GM12878 (cell line): ENCODE results near the gene KCNQ1. TPM values are rescaled to one million over a fixed set of nuclear protein-coding genes. Genes with fewer than 3 reads are reported as not detected.

Experiments
- ATAC-seq: fragments of 200-7000 bp; cut with Tn5 transposase; 3 replicates; pipeline ENCODE4 v1.9.1; 2020; ENCODE audit warnings: mild to moderate bottlenecking, moderate library complexity
- BruUV-seq: library from RNA; stranded (reverse); fragments of 400-500 nt; replicated peaks from 2 replicates; lab custom pipeline; 2021; lab: Mats Ljungman, UMichigan
- CTCF ChIA-PET: fragments of 300-600 bp; sonication (Branson Sonifier 250); formaldehyde crosslinking; extraction: SDS; loops from one replicate; lab custom pipeline; 2021; ENCODE audit warnings: inconsistent platforms; lab: Yijun Ruan, JAX
- POLR2A ChIA-PET: fragments of 350-600 bp; formaldehyde crosslinking; extraction: SDS; loops from one replicate; lab custom pipeline; 2021; ENCODE audit warnings: inconsistent platforms; lab: Charles Lee
- RAD21 ChIA-PET: fragments of 300-600 bp; sonication (Branson Sonifier 250); formaldehyde crosslinking; loops from one replicate; lab custom pipeline; 2023; ENCODE audit warnings: antibody characterized with exemption; ENCODE audit not compliant: unreplicated experiment; lab: Charles Lee
- SMC1A ChIA-PET: fragments of 300-600 bp; sonication (Branson Sonifier 250); formaldehyde crosslinking; loops from one replicate; lab custom pipeline; 2023; ENCODE audit not compliant: unreplicated experiment, uncharacterized antibody; lab: Charles Lee
- DNase-seq: peaks from one replicate; pipeline ENCODE4 v3.0.0-alpha.2; 2011; ENCODE audit warnings: low read depth, low spot score
- FAIRE-seq: peaks from 3 replicates; lab custom pipeline; 2011; peaks lifted over from hg19 to GRCh38; lab: Jason Lieb, UNC
- H2AFZ ChIP-seq: 2 replicates; pipeline ENCODE4 v1.6.0; 2011; ENCODE audit warnings: low read depth, low read length, control low read depth; ENCODE audit not compliant: control insufficient read depth
- H3K27ac ChIP-seq: 2 replicates; pipeline ENCODE4 v1.5.1; 2011; ENCODE audit warnings: control low read depth; ENCODE audit not compliant: control insufficient read depth, insufficient read depth
- H3K27me3 ChIP-seq, 2 experiments: replicated peaks in 1 of 2; 2 replicates each; pipeline versions ENCODE4 v1.6.0 to v1.6.1; 2011; ENCODE audit warnings: low read length in 1 of 2; ENCODE audit not compliant: control insufficient read depth in 2 of 2, insufficient read depth in 2 of 2
- H3K36me3 ChIP-seq, 2 experiments: 2 replicates each; pipeline ENCODE4 v1.5.1; 2011; ENCODE audit warnings: low read length in 1 of 2; ENCODE audit not compliant: control insufficient read depth in 2 of 2, insufficient read depth in 2 of 2
- H3K4me1 ChIP-seq: 2 replicates; pipeline ENCODE4 v1.6.1; 2011; ENCODE audit warnings: mild to moderate bottlenecking, low read length, moderate library complexity, mixed read lengths; ENCODE audit not compliant: control insufficient read depth, insufficient read depth
- H3K4me2 ChIP-seq: 2 replicates; pipeline ENCODE4 v1.6.0; 2011; ENCODE audit warnings: control low read depth; ENCODE audit not compliant: control insufficient read depth, insufficient read depth
- H3K4me3 ChIP-seq: fragments of 200-600 bp; sonication (generic); 2 replicates; pipeline ENCODE4 v1.5.1; 2016
- H3K79me2 ChIP-seq: 2 replicates; pipeline ENCODE4 v1.6.0; 2011; ENCODE audit warnings: low read length; ENCODE audit not compliant: control insufficient read depth, insufficient read depth
- H3K9ac ChIP-seq: 2 replicates; pipeline ENCODE4 v1.8.0; 2011; ENCODE audit warnings: low read length, control low read depth, mixed read lengths; ENCODE audit not compliant: control insufficient read depth, insufficient read depth
- H3K9me3 ChIP-seq: replicated peaks from 3 replicates; pipeline ENCODE4 v1.5.1; 2011; ENCODE audit warnings: mild to moderate bottlenecking, low read length; ENCODE audit not compliant: control insufficient read depth, insufficient read depth
- H4K20me1 ChIP-seq: 2 replicates; pipeline ENCODE4 v1.6.0; 2011; ENCODE audit not compliant: control insufficient read depth, insufficient read depth
- EGR1 ChIP-seq, 2 experiments: IDR thresholded peaks; 1 replicate in 1 of 2; 2 replicates in 1 of 2; pipeline ENCODE4 v1.6.1; 2011 to 2012; ENCODE audit warnings: low read depth in 2 of 2, low read length in 2 of 2, borderline replicate concordance in 1 of 2, mild to moderate bottlenecking in 1 of 2, moderate library complexity in 1 of 2
- FOXM1 ChIP-seq: IDR thresholded peaks from 2 replicates; pipeline ENCODE4 v1.6.1; 2012; ENCODE audit warnings: low read depth, mild to moderate bottlenecking, inconsistent platforms, low read length, moderate library complexity
- GATAD2B ChIP-seq: fragments of 450-650 bp; conservative IDR thresholded peaks from 2 replicates; pipeline ENCODE4 v1.6.1; 2017; ENCODE audit warnings: low read depth, mild to moderate bottlenecking, moderate library complexity
- MYC ChIP-seq: IDR thresholded peaks from 2 replicates; pipeline ENCODE4 v1.6.1; 2011; ENCODE audit warnings: mild to moderate bottlenecking, low read length, moderate library complexity, inconsistent platforms; ENCODE audit not compliant: insufficient read depth, insufficient replicate concordance, insufficient read length, severe bottlenecking
- POLR2AphosphoS2 ChIP-seq: IDR thresholded peaks from 2 replicates; pipeline ENCODE4 v1.6.1; 2011; ENCODE audit warnings: low read depth, mild to moderate bottlenecking, low read length, improper control_type of control experiment, moderate library complexity
- RFX5 ChIP-seq: IDR thresholded peaks from 2 replicates; pipeline ENCODE4 v1.6.1; 2011; ENCODE audit warnings: low read depth, low read length, improper control_type of control experiment
- SIN3A ChIP-seq: IDR thresholded peaks from 2 replicates; pipeline ENCODE4 v1.6.1; 2012; ENCODE audit warnings: low read depth, low read length, improper control_type of control experiment
- SMAD5 ChIP-seq: IDR thresholded peaks from 2 replicates; pipeline ENCODE4 v1.6.1; 2016; ENCODE audit warnings: antibody characterized with exemption, low read depth
- STAT3 ChIP-seq: IDR thresholded peaks from 2 replicates; pipeline ENCODE4 v1.6.1; 2011; ENCODE audit warnings: low read depth, low read length, improper control_type of control experiment
- TBL1XR1 ChIP-seq: IDR thresholded peaks from 2 replicates; pipeline ENCODE4 v1.6.1; 2012; ENCODE audit warnings: low read depth, low read length, improper control_type of control experiment
- WGBS: methylation state at CpG from one replicate; pipeline ENCODE4 v1.1.6; 2016; ENCODE audit warnings: low lambda C conversion rate; ENCODE audit not compliant: insufficient replicate concordance, insufficient coverage; ENCODE audit errors: missing lambda C conversion rate; 5-methylcytosine and 5-hydroxymethylcytosine counted together
- in situ Hi-C: fragments of 300-500 bp; cut with MboI; formaldehyde crosslinking; loops from 9 replicates; pipeline ENCODE4 v1.14.3; 2018; ENCODE audit warnings: mixed read lengths
- intact Hi-C: fragments of 100-400 bp; cut with micrococcal nuclease; formaldehyde crosslinking; loops from one replicate; pipeline ENCODE4 v1.14.2; 2022; ENCODE audit not compliant: unreplicated experiment
- polyA plus RNA-seq, 11 experiments: library from polyadenylated mRNA; depleted of rRNA in 4 of 11; unstranded in 6 of 11; stranded (reverse) in 5 of 11; fragments of >200 nt; fragmentation: Nextera tagmentation in 4 of 11; fragmentation: Illumina TruSeq in 1 of 11; extraction: Ambion mirVana in 4 of 11; extraction: Trizol in 1 of 11; gene quantifications; 1 replicate in 1 of 11; 2 replicates in 10 of 11; pipeline versions ENCODE4 v1.2.1 to v1.2.3, GENCODE V29; 2011 to 2016; ENCODE audit warnings: inconsistent platforms in 2 of 11, missing spikeins in 2 of 11, low read depth in 1 of 11
- total RNA-seq, 4 experiments: library from RNA; depleted of rRNA in 3 of 4; stranded (reverse); fragments of >200 nt in 3 of 4; fragmentation: Illumina TruSeq in 1 of 4; extraction: Trizol in 1 of 4; gene quantifications; 2 replicates each; pipeline versions ENCODE4 v1.2.1 to v1.2.3, GENCODE V29; 2013 to 2021
- TF ChIP-seq, protein P1 (sequence below): fragments of 450-650 bp; IDR thresholded peaks from 2 replicates; pipeline ENCODE4 v1.6.1; 2018; ENCODE audit warnings: borderline replicate concordance, mild to moderate bottlenecking; ENCODE audit not compliant: partially characterized antibody

Gene KCNQ1
- total and polyA plus RNA-seq, 10 of the 15 experiments (the other 5 are each of a cell fraction or from before 2014, with no cell fraction given), result 0.03 to 0.15 (median 0.12) TPM; not detected in 7

DNA sequence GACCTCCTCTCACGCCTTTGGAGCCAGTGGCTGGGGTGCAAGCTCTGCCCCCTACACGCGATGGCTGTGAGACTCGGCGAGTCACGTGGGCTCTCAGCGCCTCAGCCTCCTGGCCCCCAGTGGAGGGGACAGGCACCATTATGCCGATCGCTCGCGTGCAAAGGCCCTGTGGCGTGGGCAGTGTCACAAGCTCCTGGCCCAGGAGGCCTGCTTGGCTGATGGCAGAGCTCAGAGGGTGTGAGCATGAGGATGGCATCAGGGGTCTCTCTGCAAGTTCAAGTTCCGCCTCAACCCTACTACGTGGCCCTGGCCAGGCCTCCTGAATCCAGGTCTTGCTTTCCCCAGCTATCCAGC is 345.7 kb downstream of the KCNQ1 start:
- ChIA-PET CTCF (no interaction called here), POLR2A (interaction anchor here (0.6 kb wide), 1 partner anchor 83 kb away, joined by 5 read pairs; no protein-coding TSS in a partner anchor), SMC1A (no interaction called here), RAD21 (no interaction called here)
- H3K79me2 ChIP-seq, result no peaks in the 10 kb centered on the region
- TF ChIP-seq, protein P1, sequence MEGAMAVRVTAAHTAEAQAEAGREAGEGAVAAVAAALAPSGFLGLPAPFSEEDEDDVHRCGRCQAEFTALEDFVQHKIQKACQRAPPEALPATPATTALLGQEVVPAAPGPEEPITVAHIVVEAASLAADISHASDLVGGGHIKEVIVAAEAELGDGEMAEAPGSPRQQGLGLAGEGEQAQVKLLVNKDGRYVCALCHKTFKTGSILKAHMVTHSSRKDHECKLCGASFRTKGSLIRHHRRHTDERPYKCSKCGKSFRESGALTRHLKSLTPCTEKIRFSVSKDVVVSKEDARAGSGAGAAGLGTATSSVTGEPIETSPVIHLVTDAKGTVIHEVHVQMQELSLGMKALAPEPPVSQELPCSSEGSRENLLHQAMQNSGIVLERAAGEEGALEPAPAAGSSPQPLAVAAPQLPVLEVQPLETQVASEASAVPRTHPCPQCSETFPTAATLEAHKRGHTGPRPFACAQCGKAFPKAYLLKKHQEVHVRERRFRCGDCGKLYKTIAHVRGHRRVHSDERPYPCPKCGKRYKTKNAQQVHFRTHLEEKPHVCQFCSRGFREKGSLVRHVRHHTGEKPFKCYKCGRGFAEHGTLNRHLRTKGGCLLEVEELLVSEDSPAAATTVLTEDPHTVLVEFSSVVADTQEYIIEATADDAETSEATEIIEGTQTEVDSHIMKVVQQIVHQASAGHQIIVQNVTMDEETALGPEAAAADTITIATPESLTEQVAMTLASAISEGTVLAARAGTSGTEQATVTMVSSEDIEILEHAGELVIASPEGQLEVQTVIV, result no peak
- TF ChIP-seq GATAD2B, result no peak
- TF ChIP-seq EGR1 (IDR thresholded peaks at IDR 0.05; ENCODE audit: borderline replicate concordance in 1 of 2, low read depth in 2 of 2, low read length in 2 of 2), result no peak
- no peak for TF ChIP-seq POLR2AphosphoS2
- TF ChIP-seq SMAD5, result no peak
- no peak for TF ChIP-seq TBL1XR1
- TF ChIP-seq RFX5, result no peak
- no peak for TF ChIP-seq STAT3
- no peak for TF ChIP-seq FOXM1
- no peak for TF ChIP-seq SIN3A
- TF ChIP-seq MYC, result no peak
- no peaks in the 10 kb centered on the region for H4K20me1 ChIP-seq
- H3K4me2 ChIP-seq, result no peak overlapping the region
- 68% methylated on average over 14 of the region's 14 CpGs for WGBS
- BruUV-seq, result no TSS peak
- intact Hi-C loops, result no loop called here
- H2AFZ ChIP-seq, result no peak overlapping the region
- ATAC-seq (no peak), DNase-seq (no peak), FAIRE-seq (no peak)
- H3K36me3 ChIP-seq, result no peaks in the 10 kb centered on the region
- no peak overlapping the region for H3K9ac ChIP-seq
- H3K27ac ChIP-seq, result no peak overlapping the region
- no peak overlapping the region for H3K4me3 ChIP-seq
- H3K4me1 ChIP-seq, result no peaks in the 10 kb centered on the region
- in situ Hi-C loops, result no loop called here
- no peaks in the 10 kb centered on the region; a peak in 1 of 4 replicates for H3K27me3 ChIP-seq
- H3K9me3 ChIP-seq, result no peaks in the 10 kb centered on the region
